Retinal pigment epithelial cell (primary cell): ENCODE measurements around the gene AFTPH.
A peak's percentile ranks its signal among the peaks of the same experiment; 100 is the strongest.

Source experiments
- DNase-seq: peaks from one replicate; pipeline ENCODE4 v3.0.0-alpha.2; 2010; ENCODE audit warnings: low read depth
- H3K4me3 ChIP-seq: 2 replicates; pipeline ENCODE4 v1.5.1; 2011; ENCODE audit warnings: mild to moderate bottlenecking, low read length, control low read depth, moderate library complexity
- CTCF ChIP-seq: conservative IDR thresholded peaks from 2 replicates; pipeline ENCODE4 v1.5.1; 2011; ENCODE audit warnings: low read depth, low read length, control low read depth, inconsistent platforms

AFTPH gene

GRCh38 chr2:64582774-64583340 lies 58.7 kb downstream of the AFTPH start:
- H3K4me3 ChIP-seq: no peak overlapping the region
- no peak for DNase-seq
- no peak for TF ChIP-seq CTCF

DNA sequence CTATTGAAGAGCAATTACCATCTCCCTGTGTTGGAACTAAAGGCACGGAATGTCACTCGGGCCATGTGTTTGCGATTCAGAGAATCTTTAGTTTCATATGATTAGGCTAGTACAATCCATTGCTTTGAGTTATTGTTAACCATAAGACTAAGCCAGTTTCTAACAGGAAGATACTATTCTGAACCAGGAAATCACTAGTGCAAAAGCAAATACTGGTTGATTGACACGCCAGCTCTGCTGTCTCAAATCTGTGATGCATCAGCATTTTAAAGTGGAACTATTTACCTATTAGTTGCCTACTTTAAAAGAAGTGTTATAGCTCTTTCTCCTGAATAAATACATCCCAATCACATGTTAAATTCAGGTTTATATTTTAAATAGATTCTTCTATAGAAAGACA lies 61.9 kb downstream of the AFTPH start:
- no peak for DNase-seq
- TF ChIP-seq CTCF: no peak

DNA sequence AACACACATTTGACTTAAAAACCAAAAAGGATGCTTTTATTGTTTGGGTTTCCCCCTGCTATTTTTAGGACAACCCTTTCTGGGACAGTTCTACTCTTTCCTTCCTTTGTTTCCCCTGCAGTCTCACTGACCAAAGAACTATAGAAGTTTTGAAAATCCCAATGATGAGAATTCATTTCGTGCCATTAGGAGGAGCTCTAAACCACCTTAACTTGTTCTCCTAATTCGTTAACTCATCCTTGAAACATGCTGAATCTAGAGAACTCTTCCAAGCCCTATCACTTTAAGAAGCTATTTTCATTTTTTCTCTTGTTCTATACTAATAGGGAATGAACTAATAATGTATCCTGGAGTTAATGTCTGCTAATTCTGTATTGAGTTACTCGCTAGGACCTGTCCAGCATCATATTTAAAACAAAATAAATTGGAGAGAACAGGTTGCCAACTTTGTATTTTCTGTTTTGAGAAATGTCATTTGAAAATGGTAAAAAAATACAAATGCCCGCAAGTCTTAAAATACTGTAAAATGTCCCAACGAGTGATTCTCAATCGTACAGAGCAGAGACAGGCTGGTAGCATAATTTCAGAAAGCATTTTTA lies 62.9 kb downstream of the AFTPH start:
- DNase-seq: no peak
- H3K4me3 ChIP-seq: no peak overlapping the region

More for the DNA sequence above, 61.9 kb downstream of the AFTPH start:
- no peak overlapping the region for H3K4me3 ChIP-seq

DNA sequence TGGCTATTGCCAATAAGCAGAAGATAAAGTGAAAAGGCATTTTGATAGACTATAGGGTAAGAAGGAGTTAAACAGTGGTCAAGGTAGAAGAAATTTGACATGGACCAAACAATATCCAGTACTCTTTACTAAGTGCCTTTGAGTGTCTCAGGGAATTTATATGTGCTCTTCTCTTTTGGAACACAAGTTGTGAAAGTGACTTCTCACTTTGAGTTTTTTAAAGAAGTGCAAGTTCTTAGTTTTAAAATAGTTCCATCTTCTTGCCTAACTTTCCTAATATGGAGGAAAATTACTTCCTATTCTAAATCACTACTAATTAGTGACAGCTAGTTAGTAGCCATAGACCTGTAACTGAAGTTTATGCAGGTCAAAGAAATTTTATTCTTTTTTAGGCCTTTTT lies 63.4 kb downstream of the AFTPH start:
- no peak for TF ChIP-seq CTCF
- DNase-seq: no peak
- H3K4me3 ChIP-seq: no peak overlapping the region

More for the DNA sequence above, 62.9 kb downstream of the AFTPH start:
- peak; percentile 70 for TF ChIP-seq CTCF

DNA sequence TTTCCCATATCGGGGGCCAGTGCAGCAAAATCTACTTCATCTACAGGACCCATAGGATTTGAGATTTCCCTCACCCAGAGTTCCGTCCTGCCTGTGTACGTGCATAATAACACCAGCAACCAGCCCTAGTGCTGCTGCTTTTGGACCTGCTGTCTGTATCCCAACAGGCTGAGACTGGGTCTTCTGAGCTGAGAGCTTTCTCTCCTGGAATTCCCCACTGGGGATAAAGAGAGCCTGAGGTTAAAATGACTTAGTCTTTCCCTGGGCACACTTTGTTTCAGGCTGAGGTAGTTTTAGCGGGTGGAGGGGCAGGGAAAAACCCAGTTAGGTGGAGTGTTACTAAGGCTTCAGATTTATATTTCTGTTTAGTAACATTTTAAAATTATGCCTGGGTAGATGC lies 67.1 kb downstream of the AFTPH start:
- TF ChIP-seq CTCF: no peak
- no peak for DNase-seq
- H3K4me3 ChIP-seq: no peak overlapping the region

DNA sequence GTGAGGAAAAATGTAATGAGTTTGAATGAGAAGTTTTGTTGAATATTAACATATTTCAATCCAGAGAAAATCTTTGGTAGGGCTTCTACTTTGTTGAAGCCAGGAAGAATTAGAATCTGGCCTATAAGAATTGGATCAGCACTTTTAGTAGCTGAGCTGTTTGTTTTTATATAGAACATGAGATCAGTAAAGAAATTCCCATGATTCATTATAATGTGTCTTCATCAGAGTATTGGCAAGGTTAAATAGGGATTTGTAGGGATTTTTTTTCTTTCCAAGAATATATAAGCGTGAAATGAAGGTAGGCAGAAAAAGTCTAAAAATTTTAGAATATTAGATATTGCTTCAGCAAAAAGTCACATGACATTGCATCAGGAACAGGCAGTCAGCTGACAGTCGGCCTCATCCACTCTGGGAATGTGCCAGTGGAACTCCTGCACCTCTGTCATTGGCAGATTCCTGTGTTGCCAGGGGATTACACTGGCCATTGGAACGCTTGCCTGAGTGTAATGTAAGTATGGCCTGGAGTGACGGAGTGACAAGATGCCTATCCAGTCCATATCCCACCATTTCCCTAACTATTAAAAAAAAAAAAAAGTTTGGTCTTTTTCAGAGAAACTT lies 69.0 kb downstream of the AFTPH start:
- H3K4me3 ChIP-seq: no peak overlapping the region
- no peak for TF ChIP-seq CTCF
- DNase-seq: peak; percentile 82
